ENCODE data around the gene RANBP10.

RANBP10 gene

DNA sequence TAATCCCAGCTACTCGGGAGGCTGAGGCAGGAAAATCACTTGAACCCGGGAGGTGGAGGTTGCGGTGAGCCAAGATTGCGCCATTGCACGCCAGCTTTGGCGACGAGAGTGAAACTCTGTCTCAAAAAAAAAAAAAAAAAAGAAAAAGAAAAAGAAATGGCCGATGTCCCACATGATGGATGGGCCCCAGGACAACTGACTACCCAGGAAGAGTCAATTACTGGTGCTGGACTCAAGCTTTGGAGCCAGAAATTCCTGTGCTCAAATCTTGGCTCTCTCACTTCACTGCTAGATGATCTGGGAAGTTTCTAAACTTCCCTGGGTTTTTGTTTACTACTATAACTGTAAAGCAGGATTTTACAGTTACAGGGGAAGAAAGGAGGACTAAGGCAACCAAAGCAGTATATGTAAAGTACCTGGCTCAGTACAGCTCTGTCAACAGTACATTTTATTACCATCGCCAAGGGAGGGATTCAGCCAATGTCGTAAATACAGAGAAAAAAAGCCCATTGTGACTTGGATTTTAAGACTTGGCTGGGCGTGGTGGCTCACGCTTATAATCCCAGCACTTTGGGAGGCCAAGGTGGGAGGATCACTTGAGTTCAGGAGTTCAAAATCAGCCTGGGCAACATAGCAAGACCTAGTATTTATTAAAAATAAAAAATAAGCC, 127.9 kb downstream of the RANBP10 start:
- DNase-seq (ENCODE audit: low read depth in 2 of 2), result no peak
- TF ChIP-seq, protein P1, sequence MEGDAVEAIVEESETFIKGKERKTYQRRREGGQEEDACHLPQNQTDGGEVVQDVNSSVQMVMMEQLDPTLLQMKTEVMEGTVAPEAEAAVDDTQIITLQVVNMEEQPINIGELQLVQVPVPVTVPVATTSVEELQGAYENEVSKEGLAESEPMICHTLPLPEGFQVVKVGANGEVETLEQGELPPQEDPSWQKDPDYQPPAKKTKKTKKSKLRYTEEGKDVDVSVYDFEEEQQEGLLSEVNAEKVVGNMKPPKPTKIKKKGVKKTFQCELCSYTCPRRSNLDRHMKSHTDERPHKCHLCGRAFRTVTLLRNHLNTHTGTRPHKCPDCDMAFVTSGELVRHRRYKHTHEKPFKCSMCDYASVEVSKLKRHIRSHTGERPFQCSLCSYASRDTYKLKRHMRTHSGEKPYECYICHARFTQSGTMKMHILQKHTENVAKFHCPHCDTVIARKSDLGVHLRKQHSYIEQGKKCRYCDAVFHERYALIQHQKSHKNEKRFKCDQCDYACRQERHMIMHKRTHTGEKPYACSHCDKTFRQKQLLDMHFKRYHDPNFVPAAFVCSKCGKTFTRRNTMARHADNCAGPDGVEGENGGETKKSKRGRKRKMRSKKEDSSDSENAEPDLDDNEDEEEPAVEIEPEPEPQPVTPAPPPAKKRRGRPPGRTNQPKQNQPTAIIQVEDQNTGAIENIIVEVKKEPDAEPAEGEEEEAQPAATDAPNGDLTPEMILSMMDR (IDR thresholded peaks at IDR 0.05; ENCODE audit: low read depth, low read length), result no peak
- H3K4me3 ChIP-seq (replicated peaks in 1 of 2; ENCODE audit: low read depth in 2 of 2, low read length in 2 of 2), result no peak overlapping the region

DNA sequence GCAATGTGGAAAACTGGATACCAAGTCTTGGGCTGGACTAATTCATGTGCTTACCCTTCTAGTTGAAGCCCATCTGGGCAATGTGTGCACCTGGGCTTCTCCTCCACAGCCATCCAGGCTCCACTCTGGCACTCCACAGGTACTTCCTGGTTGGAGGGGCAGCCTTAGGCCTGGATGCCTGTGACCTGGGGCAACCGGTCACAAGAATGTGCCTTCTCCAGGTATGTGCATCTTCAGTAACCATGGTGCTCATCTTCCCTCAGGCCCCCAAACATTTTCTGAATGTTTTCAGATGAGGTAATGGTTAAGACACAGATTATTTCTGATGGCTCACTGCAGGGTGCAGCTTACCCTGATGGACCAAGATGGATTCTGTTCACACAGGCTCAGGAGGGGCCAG, 128.6 kb downstream of the RANBP10 start:
- TF ChIP-seq, protein P1 (IDR thresholded peaks at IDR 0.05; ENCODE audit: low read depth, low read length), result no peak

DNA sequence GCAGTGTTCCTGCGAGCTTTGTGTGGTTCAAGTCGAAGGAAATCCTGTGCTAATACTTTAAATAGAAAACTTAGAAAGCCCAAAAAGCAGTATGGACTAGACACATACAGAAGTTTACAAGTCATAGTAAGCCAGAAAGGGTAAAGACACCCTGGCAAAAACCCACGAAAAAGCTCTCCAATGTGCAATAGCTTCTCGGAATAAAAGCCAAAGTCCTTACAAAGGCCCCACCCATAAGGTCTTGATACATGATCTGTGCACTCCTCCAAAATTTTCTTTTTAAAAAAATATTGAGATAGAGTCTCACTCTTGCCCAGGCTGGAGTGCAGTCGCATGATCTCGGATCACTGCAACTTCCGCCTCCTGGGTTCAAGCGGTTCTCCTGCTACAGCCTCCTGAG, 129.4 kb downstream of the RANBP10 start:
- TF ChIP-seq, protein P1 (IDR thresholded peaks at IDR 0.05; ENCODE audit: low read depth, low read length), result no peak
- no peak for DNase-seq (ENCODE audit: low read depth in 2 of 2)
- H3K4me3 ChIP-seq (replicated peaks in 1 of 2; ENCODE audit: low read depth in 2 of 2, low read length in 2 of 2), result no peak overlapping the region

More for the DNA sequence above, 128.6 kb downstream of the RANBP10 start:
- no peak overlapping the region for H3K4me3 ChIP-seq (replicated peaks in 1 of 2; ENCODE audit: low read depth in 2 of 2, low read length in 2 of 2)
- DNase-seq (ENCODE audit: low read depth in 2 of 2), result no peak

DNA sequence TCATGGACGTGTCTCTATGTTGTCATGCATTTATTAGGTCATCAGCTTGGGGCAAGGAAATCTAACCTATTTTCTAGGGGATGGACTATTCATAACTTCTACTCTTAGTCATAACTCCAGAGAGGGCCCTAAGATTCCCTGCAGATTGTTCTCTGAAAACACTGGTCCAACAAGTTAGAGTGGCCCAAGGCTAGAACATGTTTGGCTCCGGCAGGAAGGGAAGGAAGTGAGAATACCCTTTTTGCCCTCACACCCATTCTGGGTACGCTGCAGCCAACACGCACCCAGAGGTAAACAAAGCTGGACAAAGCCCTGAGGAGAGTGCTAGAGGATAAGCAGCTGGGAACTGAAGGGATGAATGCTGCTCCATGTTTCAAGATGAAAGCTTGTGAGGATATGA, 129.8 kb downstream of the RANBP10 start:
- H3K4me3 ChIP-seq (replicated peaks in 1 of 2; ENCODE audit: low read depth in 2 of 2, low read length in 2 of 2), result no peak overlapping the region
- DNase-seq (ENCODE audit: low read depth in 2 of 2), result no peak
- TF ChIP-seq, protein P1 (IDR thresholded peaks at IDR 0.05; ENCODE audit: low read depth, low read length), result no peak

DNA sequence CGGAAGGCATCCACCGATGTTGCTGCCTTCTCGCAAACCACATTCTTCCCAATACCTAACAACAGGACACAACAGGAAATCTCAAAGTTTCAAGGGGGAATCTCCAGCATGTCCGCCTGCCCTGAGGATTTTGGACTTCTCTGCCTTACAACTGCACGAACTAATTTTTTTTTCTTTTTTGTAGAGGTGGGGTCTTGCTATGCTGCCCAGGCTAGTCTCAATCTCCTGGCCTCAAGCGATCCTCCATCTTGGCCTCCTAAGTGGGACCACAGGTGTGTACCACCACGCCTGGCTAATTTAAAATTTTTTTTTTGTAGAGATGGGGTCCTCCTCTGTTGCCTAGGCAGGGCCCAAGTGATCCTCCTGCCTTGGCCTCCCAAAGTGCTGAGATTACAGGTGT, 130.4 kb downstream of the RANBP10 start:
- H3K4me3 ChIP-seq (replicated peaks in 1 of 2; ENCODE audit: low read depth in 2 of 2, low read length in 2 of 2), result no peak overlapping the region
- no peak for DNase-seq (ENCODE audit: low read depth in 2 of 2)
- TF ChIP-seq, protein P1 (IDR thresholded peaks at IDR 0.05; ENCODE audit: low read depth, low read length), result no peak

DNA sequence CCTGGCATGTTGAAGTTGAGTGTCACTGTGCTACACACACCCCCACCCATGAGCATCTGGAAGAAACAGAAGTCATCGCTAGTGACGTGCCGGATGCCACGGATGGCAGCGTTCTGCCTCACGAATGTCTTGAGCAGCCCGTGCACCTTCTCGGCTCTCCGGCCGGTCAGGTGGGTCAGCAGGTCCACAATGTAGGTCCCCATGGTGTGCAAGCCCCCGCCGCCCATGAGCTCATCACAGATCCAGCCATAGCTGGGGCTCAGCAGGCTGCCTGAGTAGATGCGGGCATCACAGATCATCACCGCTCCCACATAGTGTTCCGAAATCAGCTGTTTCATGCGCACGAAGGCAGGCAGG, 130.8 kb downstream of the RANBP10 start:
- H3K4me3 ChIP-seq (replicated peaks in 1 of 2; ENCODE audit: low read depth in 2 of 2, low read length in 2 of 2), result no peak overlapping the region
- TF ChIP-seq, protein P1 (IDR thresholded peaks at IDR 0.05; ENCODE audit: low read depth, low read length), result no peak
- no peak for DNase-seq (ENCODE audit: low read depth in 2 of 2)
